Measurements from ENCODE around the gene LAMA2.

GRCh38 chr6:129309154-129309553 lies 426.2 kb downstream of the LAMA2 start:
- TF ChIP-seq CTCF (IDR thresholded peaks at IDR 0.05; ENCODE audit: low read length), result no peak
- TF ChIP-seq EZH2 (IDR thresholded peaks at IDR 0.05; ENCODE audit: borderline replicate concordance, low read length), result no peak
